B cell (primary cell): ENCODE data around the gene EIF2D. TPM values are rescaled to one million over a fixed set of nuclear protein-coding genes. Genes with fewer than 3 reads are reported as not detected.
A peak's percentile ranks its signal among the peaks of the same experiment; 100 is the strongest.

ENCODE experiments used
- ATAC-seq: fragments of 200-7000 bp; cut with Tn5 transposase; one replicate; pipeline ENCODE4 v1.10.0; 2021; ENCODE audit warnings: low read depth, mild to moderate bottlenecking, moderate number of reproducible peaks, moderate library complexity
- CTCF ChIA-PET: fragments of 350-600 bp; sonication (Branson Sonifier 250); formaldehyde crosslinking; loops from one replicate; lab custom pipeline; 2021; ENCODE audit warnings: antibody characterized with exemption, inconsistent platforms; lab: Charles Lee
- POLR2A ChIA-PET: fragments of 350-600 bp; sonication (Branson Sonifier 250); formaldehyde crosslinking; loops from one replicate; lab custom pipeline; 2021; ENCODE audit warnings: antibody characterized with exemption; lab: Charles Lee
- DNase-seq: peaks from one replicate; pipeline ENCODE4 v3.0.0; 2013
- H2AFZ ChIP-seq: 2 replicates; pipeline ENCODE4 v1.6.1; 2012; ENCODE audit warnings: mild to moderate bottlenecking, low read depth, low read length; ENCODE audit not compliant: insufficient read depth, poor library complexity, severe bottlenecking
- H3K27ac ChIP-seq, 2 donors: 1 replicate in 1 of 2; 2 replicates in 1 of 2; pipeline ENCODE4 v1.5.1; 2012 to 2013; ENCODE audit warnings: low read length in 2 of 2, mild to moderate bottlenecking in 2 of 2, moderate library complexity in 1 of 2
- H3K27me3 ChIP-seq, 4 experiments: fragments of 200-600 bp in 1 of 4; sonication (generic) in 1 of 4; replicated peaks in 1 of 4; 1 replicate in 2 of 4; 2 replicates in 2 of 4; pipeline versions ENCODE4 v1.6.1 to v1.7.0; 2013 to 2016; ENCODE audit warnings: low read length in 3 of 4, mild to moderate bottlenecking in 2 of 4, mixed read lengths in 1 of 4, moderate library complexity in 1 of 4; ENCODE audit not compliant: insufficient read depth in 4 of 4, control insufficient read depth in 3 of 4; ENCODE audit errors: control extremely low read depth in 1 of 4
- H3K36me3 ChIP-seq, 2 experiments: replicated peaks in 1 of 2; 1 replicate in 1 of 2; 2 replicates in 1 of 2; pipeline versions ENCODE4 v1.6.1 to v1.7.1; 2013; ENCODE audit warnings: low read length in 1 of 2; ENCODE audit not compliant: insufficient read depth in 2 of 2, control insufficient read depth in 1 of 2; ENCODE audit errors: control extremely low read depth in 1 of 2, extremely low read depth in 1 of 2
- H3K4me1 ChIP-seq, 2 donors: fragments of 200-600 bp in 1 of 2; sonication (generic) in 1 of 2; 1 replicate in 1 of 2; 2 replicates in 1 of 2; pipeline versions ENCODE4 v1.5.1 to v1.6.1; 2013 to 2017; ENCODE audit warnings: low read length in 2 of 2; ENCODE audit not compliant: control insufficient read depth in 2 of 2, insufficient read depth in 2 of 2
- H3K4me2 ChIP-seq: replicated peaks from 2 replicates; pipeline ENCODE3; 2012; ENCODE audit warnings: mild to moderate bottlenecking, low read depth, low read length; ENCODE audit not compliant: poor library complexity, severe bottlenecking
- H3K4me3 ChIP-seq, 5 experiments: fragments of 200-600 bp in 1 of 5; sonication (generic) in 1 of 5; 1 replicate in 3 of 5; 2 replicates in 2 of 5; pipeline versions ENCODE4 v1.5.1 to v1.7.0; 2011 to 2016; ENCODE audit warnings: low read length in 4 of 5, mild to moderate bottlenecking in 4 of 5, low read depth in 2 of 5, control low read depth in 1 of 5, moderate library complexity in 1 of 5; ENCODE audit not compliant: insufficient read depth in 1 of 5; ENCODE audit errors: control extremely low read depth in 1 of 5, extremely low read depth in 1 of 5
- H3K79me2 ChIP-seq: fragments of 200-600 bp; sonication (generic); one replicate; pipeline ENCODE4 v1.6.0; 2016; ENCODE audit warnings: low read length; ENCODE audit not compliant: control insufficient read depth, insufficient read depth
- H3K9ac ChIP-seq: fragments of 200-600 bp; sonication (generic); 2 replicates; pipeline ENCODE4 v1.6.1; 2017; ENCODE audit warnings: mild to moderate bottlenecking, low read length, moderate library complexity
- H3K9me3 ChIP-seq, 3 donors: one replicate each; pipeline versions ENCODE4 v1.6.1 to v1.7.1; 2013; ENCODE audit warnings: low read length in 2 of 3; ENCODE audit not compliant: control insufficient read depth in 2 of 3, insufficient read depth in 1 of 3; ENCODE audit errors: control extremely low read depth in 1 of 3
- H4K20me1 ChIP-seq: 2 replicates; pipeline ENCODE4 v1.6.0; 2012; ENCODE audit warnings: mild to moderate bottlenecking, low read length; ENCODE audit not compliant: insufficient read depth, control insufficient read depth, poor library complexity, severe bottlenecking
- H3K27ac Mint-ChIP-seq: one replicate; pipeline ENCODE4 v1.8.0; 2021; ENCODE audit warnings: mixed read lengths
- H3K27me3 Mint-ChIP-seq: one replicate; pipeline ENCODE4 v1.8.0; 2021; ENCODE audit warnings: mixed read lengths
- H3K4me1 Mint-ChIP-seq: one replicate; pipeline ENCODE4 v1.8.0; 2021; ENCODE audit warnings: mixed read lengths
- H3K4me3 Mint-ChIP-seq: one replicate; pipeline ENCODE4 v1.8.0; 2021; ENCODE audit warnings: mixed read lengths
- H3K9me3 Mint-ChIP-seq: one replicate; pipeline ENCODE4 v1.8.0; 2022; ENCODE audit warnings: mixed read lengths; ENCODE audit not compliant: insufficient read depth
- EZH2 ChIP-seq: IDR thresholded peaks from 2 replicates; pipeline ENCODE4 v1.6.1; 2012; ENCODE audit warnings: borderline replicate concordance, low read depth, mild to moderate bottlenecking, moderate library complexity, low read length; ENCODE audit not compliant: insufficient read depth, poor library complexity, severe bottlenecking
- WGBS: methylation state at CpG from one replicate; pipeline ENCODE4 v1.1.5; 2013; ENCODE audit warnings: missing lambda C conversion rate; ENCODE audit not compliant: insufficient coverage; 5-methylcytosine and 5-hydroxymethylcytosine counted together
- intact Hi-C: fragments of 100-400 bp; cut with micrococcal nuclease; formaldehyde crosslinking; loops from one replicate; pipeline ENCODE4 v1.10.0; 2022
- polyA minus RNA-seq: library from RNA; depleted of rRNA, polyadenylated mRNA; stranded (reverse); fragments of >200 nt; gene quantifications from 2 replicates; pipeline ENCODE4 v1.2.3, GENCODE V29; 2012
- polyA plus RNA-seq: library from polyadenylated mRNA; depleted of rRNA; stranded (reverse); fragments of >200 nt; gene quantifications from 2 replicates; pipeline ENCODE4 v1.2.3, GENCODE V29; 2012
- total RNA-seq, 2 donors: library from RNA; stranded (reverse); fragments of 120-200 nt in 1 of 2; gene quantifications; 1 replicate in 1 of 2; 2 replicates in 1 of 2; pipeline versions ENCODE4 v1.2.3 to v1.2.4, GENCODE V29; 2013 to 2022
- TF ChIP-seq, protein P1 (sequence below): fragments of 200-600 bp; IDR thresholded peaks from one replicate; pipeline ENCODE4 v1.8.0; 2022; ENCODE audit warnings: antibody characterized with exemption, mild to moderate bottlenecking

Gene EIF2D, protein sequence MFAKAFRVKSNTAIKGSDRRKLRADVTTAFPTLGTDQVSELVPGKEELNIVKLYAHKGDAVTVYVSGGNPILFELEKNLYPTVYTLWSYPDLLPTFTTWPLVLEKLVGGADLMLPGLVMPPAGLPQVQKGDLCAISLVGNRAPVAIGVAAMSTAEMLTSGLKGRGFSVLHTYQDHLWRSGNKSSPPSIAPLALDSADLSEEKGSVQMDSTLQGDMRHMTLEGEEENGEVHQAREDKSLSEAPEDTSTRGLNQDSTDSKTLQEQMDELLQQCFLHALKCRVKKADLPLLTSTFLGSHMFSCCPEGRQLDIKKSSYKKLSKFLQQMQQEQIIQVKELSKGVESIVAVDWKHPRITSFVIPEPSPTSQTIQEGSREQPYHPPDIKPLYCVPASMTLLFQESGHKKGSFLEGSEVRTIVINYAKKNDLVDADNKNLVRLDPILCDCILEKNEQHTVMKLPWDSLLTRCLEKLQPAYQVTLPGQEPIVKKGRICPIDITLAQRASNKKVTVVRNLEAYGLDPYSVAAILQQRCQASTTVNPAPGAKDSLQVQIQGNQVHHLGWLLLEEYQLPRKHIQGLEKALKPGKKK
- 60.6 and 62.2 TPM in 2 replicates for total RNA-seq
- 54.4 TPM for total RNA-seq (2013)
- 50.7 and 64.9 TPM in 2 replicates for polyA plus RNA-seq
- polyA minus RNA-seq = 27.9 and 37.2 TPM in 2 replicates

DNA sequence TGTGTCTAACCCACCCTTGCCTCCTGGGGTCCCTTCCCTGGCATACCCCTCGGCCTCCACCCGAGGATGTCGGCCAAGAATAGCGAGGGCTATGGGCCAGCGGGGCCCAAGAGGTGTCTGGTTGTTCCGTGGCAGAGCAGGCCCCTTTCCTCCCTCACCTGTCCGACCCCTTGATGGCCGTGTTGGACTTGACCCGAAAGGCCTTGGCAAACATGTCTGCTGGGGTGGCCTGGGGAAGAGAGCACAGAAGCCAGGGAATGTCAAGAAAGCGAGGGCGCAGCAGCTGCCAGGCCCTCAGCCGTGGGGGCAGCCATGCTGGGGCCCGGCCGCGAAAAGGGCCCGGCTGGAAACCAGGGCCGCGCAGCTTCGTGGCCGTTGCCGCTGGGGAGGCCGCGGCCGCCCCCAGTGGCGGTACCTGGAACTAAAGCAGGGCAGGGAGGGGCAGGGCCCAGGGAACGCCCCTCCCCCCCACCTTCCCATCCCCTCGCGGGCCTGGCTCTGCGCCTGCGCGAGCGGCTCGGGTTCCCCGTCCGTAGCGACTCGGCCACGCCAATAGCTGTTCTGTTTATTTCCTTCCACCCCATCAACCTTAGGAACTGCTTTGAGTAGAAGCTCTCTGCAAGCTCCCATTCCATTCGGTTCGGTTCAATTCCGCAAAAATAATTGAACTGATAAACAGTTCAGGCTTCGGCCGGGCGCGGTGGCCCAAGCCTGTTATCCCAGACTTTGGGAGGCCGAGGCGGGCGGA is at the start of gene EIF2D:
Gene EIF2D (minus strand): TSS at position 337 of the 748 bp plus-strand sequence. CDS start 123 bp downstream, at position 214.
- ChIA-PET CTCF (interaction anchor here (0.6 to 7.2 kb wide), 31 partner anchors 10 to 1491 kb away, joined by 3 to 48 read pairs (median 4); partner anchors contain the start of genes DYRK3, FCAMR, IKBKE and RBBP5), POLR2A (interaction anchor here (0.7 to 1.5 kb wide), 7 partner anchors 23 to 310 kb away, joined by 3 to 10 read pairs (median 5); partner anchors contain the start of genes DYRK3 and FCMR)
- Histone ChIP-seq H3K4me1 (peaks cover 8 to 12% of the 10 kb centered on the region in 2 donors), H3K4me2 (peak within 1 kb of the TSS; percentile 94), H3K27me3 (no peaks in the 10 kb centered on the region), H3K79me2 (peaks cover 6% of the 10 kb centered on the region), H3K9me3 (no peaks in the 10 kb centered on the region), H2AFZ (peak within 1 kb of the TSS; percentile 99), H3K4me3 (peak within 1 kb of the TSS; percentile 61 to 87 (median 86)), H4K20me1 (no peaks in the 10 kb centered on the region), H3K36me3 (peaks cover 0 to 16% of the 10 kb centered on the region in 2 experiments), H3K27ac (peak within 1 kb of the TSS; percentile 70 to 93), H3K9ac (peak within 1 kb of the TSS; percentile 99)
- H3K4me1 Mint-ChIP-seq = peaks cover 19% of the 10 kb centered on the region
- H3K27ac Mint-ChIP-seq = peak within 1 kb of the TSS; percentile 96
- peak; percentile 100 for ATAC-seq
- peak within 1 kb of the TSS; percentile 93 for H3K4me3 Mint-ChIP-seq
- 4% methylated on average over 45 of the region's 48 CpGs for WGBS
- H3K27me3 Mint-ChIP-seq = no peaks in the 10 kb centered on the region
- intact Hi-C loops = loop anchor here (1.0 to 2.0 kb wide), 4 partner anchors 23 to 74 kb away; partner anchors contain the start of gene DYRK3
- peak; percentile 96 for DNase-seq
- H3K9me3 Mint-ChIP-seq = no peaks in the 10 kb centered on the region
- no peak for TF ChIP-seq EZH2
- TF ChIP-seq, protein P1, sequence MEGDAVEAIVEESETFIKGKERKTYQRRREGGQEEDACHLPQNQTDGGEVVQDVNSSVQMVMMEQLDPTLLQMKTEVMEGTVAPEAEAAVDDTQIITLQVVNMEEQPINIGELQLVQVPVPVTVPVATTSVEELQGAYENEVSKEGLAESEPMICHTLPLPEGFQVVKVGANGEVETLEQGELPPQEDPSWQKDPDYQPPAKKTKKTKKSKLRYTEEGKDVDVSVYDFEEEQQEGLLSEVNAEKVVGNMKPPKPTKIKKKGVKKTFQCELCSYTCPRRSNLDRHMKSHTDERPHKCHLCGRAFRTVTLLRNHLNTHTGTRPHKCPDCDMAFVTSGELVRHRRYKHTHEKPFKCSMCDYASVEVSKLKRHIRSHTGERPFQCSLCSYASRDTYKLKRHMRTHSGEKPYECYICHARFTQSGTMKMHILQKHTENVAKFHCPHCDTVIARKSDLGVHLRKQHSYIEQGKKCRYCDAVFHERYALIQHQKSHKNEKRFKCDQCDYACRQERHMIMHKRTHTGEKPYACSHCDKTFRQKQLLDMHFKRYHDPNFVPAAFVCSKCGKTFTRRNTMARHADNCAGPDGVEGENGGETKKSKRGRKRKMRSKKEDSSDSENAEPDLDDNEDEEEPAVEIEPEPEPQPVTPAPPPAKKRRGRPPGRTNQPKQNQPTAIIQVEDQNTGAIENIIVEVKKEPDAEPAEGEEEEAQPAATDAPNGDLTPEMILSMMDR = peak; percentile 88
